ENCODE data around the gene CRYL1. TPM values are rescaled to one million over a fixed set of nuclear protein-coding genes. Genes with fewer than 3 reads are reported as not detected.
A peak's percentile ranks its signal among the peaks of the same experiment; 100 is the strongest.

The CRYL1 gene
- total and polyA plus RNA-seq, 2 of the 4 experiments (the other 2 are of a cell fraction), result 11.7 to 16.4 TPM

DNA sequence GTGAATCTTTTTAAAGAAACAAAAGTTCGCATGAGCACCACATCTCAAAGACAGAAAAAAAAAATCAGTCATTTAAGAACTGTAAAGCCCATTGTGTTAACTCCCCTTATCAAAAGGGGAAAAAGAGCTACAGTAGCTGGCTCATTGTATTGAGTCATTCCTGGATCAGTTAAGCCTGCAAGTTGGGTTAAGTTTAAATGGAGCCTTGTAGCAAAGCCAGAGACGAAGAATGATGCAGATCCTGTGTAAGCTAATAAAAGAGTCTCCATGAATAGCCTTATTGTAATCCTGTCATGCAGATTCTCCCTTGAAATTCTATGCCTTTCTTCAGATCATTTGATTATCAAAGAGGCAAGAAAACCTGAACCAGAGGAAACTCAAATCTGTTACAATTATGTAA is 83.8 kb downstream of the CRYL1 start:
- H3K79me1 ChIP-seq (ENCODE audit: low read depth in 1 of 2, low read length in 2 of 2), result no peaks in the 10 kb centered on the region
- H2BK15ac ChIP-seq (ENCODE audit: low read depth, low read length), result no peak overlapping the region
- CTCF ChIA-PET, result no interaction called here
- no peak overlapping the region for H2AFZ ChIP-seq (replicated peaks; ENCODE audit: low read length, poor library complexity)
- H2AK9ac ChIP-seq (replicated peaks; ENCODE audit: low read depth, low read length, poor library complexity), result no peak overlapping the region
- ATAC-seq (ENCODE audit: low read depth), result peak; percentile 69
- in situ Hi-C loops (cut with MboI; ENCODE audit: low sequenced_read_pairs), result no loop called here
- no peaks in the 10 kb centered on the region for H4K20me1 ChIP-seq (ENCODE audit: insufficient read depth, low read length)
- no peak for TF ChIP-seq SMC3 (IDR thresholded peaks at IDR 0.05; ENCODE audit: low read depth, low read length)
- no peak for TF ChIP-seq FOS (IDR thresholded peaks at IDR 0.05; ENCODE audit: low read depth, low read length)
- TF ChIP-seq, protein P1, sequence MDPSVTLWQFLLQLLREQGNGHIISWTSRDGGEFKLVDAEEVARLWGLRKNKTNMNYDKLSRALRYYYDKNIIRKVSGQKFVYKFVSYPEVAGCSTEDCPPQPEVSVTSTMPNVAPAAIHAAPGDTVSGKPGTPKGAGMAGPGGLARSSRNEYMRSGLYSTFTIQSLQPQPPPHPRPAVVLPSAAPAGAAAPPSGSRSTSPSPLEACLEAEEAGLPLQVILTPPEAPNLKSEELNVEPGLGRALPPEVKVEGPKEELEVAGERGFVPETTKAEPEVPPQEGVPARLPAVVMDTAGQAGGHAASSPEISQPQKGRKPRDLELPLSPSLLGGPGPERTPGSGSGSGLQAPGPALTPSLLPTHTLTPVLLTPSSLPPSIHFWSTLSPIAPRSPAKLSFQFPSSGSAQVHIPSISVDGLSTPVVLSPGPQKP (IDR thresholded peaks at IDR 0.05; ENCODE audit: borderline replicate concordance, low read depth, low read length), result no peak
- TF ChIP-seq, protein P2, sequence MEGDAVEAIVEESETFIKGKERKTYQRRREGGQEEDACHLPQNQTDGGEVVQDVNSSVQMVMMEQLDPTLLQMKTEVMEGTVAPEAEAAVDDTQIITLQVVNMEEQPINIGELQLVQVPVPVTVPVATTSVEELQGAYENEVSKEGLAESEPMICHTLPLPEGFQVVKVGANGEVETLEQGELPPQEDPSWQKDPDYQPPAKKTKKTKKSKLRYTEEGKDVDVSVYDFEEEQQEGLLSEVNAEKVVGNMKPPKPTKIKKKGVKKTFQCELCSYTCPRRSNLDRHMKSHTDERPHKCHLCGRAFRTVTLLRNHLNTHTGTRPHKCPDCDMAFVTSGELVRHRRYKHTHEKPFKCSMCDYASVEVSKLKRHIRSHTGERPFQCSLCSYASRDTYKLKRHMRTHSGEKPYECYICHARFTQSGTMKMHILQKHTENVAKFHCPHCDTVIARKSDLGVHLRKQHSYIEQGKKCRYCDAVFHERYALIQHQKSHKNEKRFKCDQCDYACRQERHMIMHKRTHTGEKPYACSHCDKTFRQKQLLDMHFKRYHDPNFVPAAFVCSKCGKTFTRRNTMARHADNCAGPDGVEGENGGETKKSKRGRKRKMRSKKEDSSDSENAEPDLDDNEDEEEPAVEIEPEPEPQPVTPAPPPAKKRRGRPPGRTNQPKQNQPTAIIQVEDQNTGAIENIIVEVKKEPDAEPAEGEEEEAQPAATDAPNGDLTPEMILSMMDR (conservative IDR thresholded peaks at IDR 0.05; ENCODE audit: low read depth, low read length), result no peak
- no peak for TF ChIP-seq MAFK (IDR thresholded peaks at IDR 0.05; ENCODE audit: low read depth, low read length)
- no peak for TF ChIP-seq BHLHE40 (IDR thresholded peaks at IDR 0.05; ENCODE audit: low read depth, low read length)
- no peak for TF ChIP-seq POLR2A (IDR thresholded peaks at IDR 0.05; ENCODE audit: low read depth, low read length)
- TF ChIP-seq RFX5 (IDR thresholded peaks at IDR 0.05; ENCODE audit: low read depth, low read length), result no peak
- TF ChIP-seq RCOR1 (IDR thresholded peaks at IDR 0.05; ENCODE audit: insufficient replicate concordance, low read length), result no peak
- no peak for TF ChIP-seq NFE2L2 (IDR thresholded peaks at IDR 0.05; ENCODE audit: low read depth, low read length)
- no peak for TF ChIP-seq CEBPB (IDR thresholded peaks at IDR 0.05; ENCODE audit: low read depth, low read length)
- TF ChIP-seq, protein P3, sequence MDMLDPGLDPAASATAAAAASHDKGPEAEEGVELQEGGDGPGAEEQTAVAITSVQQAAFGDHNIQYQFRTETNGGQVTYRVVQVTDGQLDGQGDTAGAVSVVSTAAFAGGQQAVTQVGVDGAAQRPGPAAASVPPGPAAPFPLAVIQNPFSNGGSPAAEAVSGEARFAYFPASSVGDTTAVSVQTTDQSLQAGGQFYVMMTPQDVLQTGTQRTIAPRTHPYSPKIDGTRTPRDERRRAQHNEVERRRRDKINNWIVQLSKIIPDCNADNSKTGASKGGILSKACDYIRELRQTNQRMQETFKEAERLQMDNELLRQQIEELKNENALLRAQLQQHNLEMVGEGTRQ (IDR thresholded peaks at IDR 0.05; ENCODE audit: low read depth, low read length), result no peak
- no peak for TF ChIP-seq CHD1 (IDR thresholded peaks at IDR 0.05; ENCODE audit: low read depth, low read length)
- TF ChIP-seq RAD21 (IDR thresholded peaks at IDR 0.05; ENCODE audit: low read length), result no peak
- no peak for TF ChIP-seq MAZ (IDR thresholded peaks at IDR 0.05; ENCODE audit: borderline replicate concordance, low read depth, low read length)
- TF ChIP-seq MXI1 (IDR thresholded peaks at IDR 0.05; ENCODE audit: borderline replicate concordance, low read depth, low read length), result no peak
- H3K9ac ChIP-seq (ENCODE audit: low read depth, low read length), result no peak overlapping the region
- POLR2A ChIA-PET (ENCODE audit: unreplicated experiment), result no interaction called here
- no peak overlapping the region for H3K14ac ChIP-seq (replicated peaks; ENCODE audit: low read depth, low read length)
- no peak overlapping the region for H2BK120ac ChIP-seq (ENCODE audit: low read depth, low read length)
- H3K9me3 ChIP-seq (ENCODE audit: control insufficient read depth, insufficient read depth, low read length), result 0 out of 2 replicates have a peak, but pooled peaks cover 2% of the 10 kb centered on the region
- H3K23ac ChIP-seq (ENCODE audit: low read depth, low read length), result no peak overlapping the region
- no peak overlapping the region for H3K4me2 ChIP-seq (ENCODE audit: low read depth, low read length)
- no peak overlapping the region for H3K18ac ChIP-seq (ENCODE audit: low read depth, low read length)
- H3K9me1 ChIP-seq (ENCODE audit: insufficient read depth, low read length), result no peaks in the 10 kb centered on the region; the same call in 1 of the 2 replicates
- H3K4ac ChIP-seq (ENCODE audit: low read depth, low read length), result no peak overlapping the region
- BruUV-seq (replicated peaks), result no TSS peak
- H4K5ac ChIP-seq (ENCODE audit: low read depth, low read length), result no peak overlapping the region
- no peaks in the 10 kb centered on the region for H3K36me3 ChIP-seq (ENCODE audit: control insufficient read depth, insufficient read depth, low read length)
- H3K27me3 ChIP-seq (ENCODE audit: control insufficient read depth, insufficient read depth, low read length), result no peaks in the 10 kb centered on the region
- H2BK5ac ChIP-seq (ENCODE audit: low read depth, low read length, poor library complexity, severe bottlenecking), result no peak overlapping the region
- H2AK5ac ChIP-seq (ENCODE audit: low read depth, low read length), result no peak overlapping the region
- H4K91ac ChIP-seq (ENCODE audit: insufficient read depth, low read depth, low read length), result no peak overlapping the region
- H4K8ac ChIP-seq (ENCODE audit: low read depth in 2 of 2, low read length in 2 of 2), result no peak overlapping the region
- DNase-seq, result peak; percentile 83
- H3K4me1 ChIP-seq (ENCODE audit: control insufficient read depth, insufficient read depth, low read length), result no peaks in the 10 kb centered on the region
- dilution Hi-C loops (cut with HindIII; ENCODE audit: low sequenced_read_pairs, unreplicated experiment), result no loop called here
- H3K4me3 ChIP-seq (ENCODE audit: insufficient read depth, low read depth, low read length), result no peak overlapping the region
- no peak overlapping the region for H2BK20ac ChIP-seq (ENCODE audit: low read depth, low read length)
- no CpG with 5 or more reads among the region's 2 CpGs for WGBS, 2 experiments (ENCODE audit: extremely low coverage in 2 of 2, insufficient read length in 1 of 2)
- no peak overlapping the region for H3K27ac ChIP-seq (ENCODE audit: insufficient read depth, low read length)
- intact Hi-C loops (cut with micrococcal nuclease), result no loop called here
- no peak overlapping the region for H3K56ac ChIP-seq (ENCODE audit: extremely low read depth, insufficient read depth, low read length)
